Endothelial cell of umbilical vein (primary cell): ENCODE results near the gene NOL12. TPM values are rescaled to one million over a fixed set of nuclear protein-coding genes. Genes with fewer than 3 reads are reported as not detected.

Experiments used
- BruUV-seq: library from RNA; stranded (reverse); fragments of 400-500 nt; replicated peaks from 2 replicates; lab custom pipeline; 2021; lab: Mats Ljungman, UMichigan
- CTCF ChIA-PET: fragments of 300-600, 350-600 bp; sonication (Branson Sonifier 250); formaldehyde crosslinking; loops from one replicate; lab custom pipeline; 2021; ENCODE audit warnings: antibody characterized with exemption, inconsistent platforms; lab: Charles Lee
- POLR2A ChIA-PET: fragments of 300-600, 350-600 bp; sonication (Branson Sonifier 250); formaldehyde crosslinking; loops from one replicate; lab custom pipeline; 2021; ENCODE audit warnings: antibody characterized with exemption, inconsistent platforms; lab: Charles Lee
- DNase-seq: peaks from one replicate; pipeline ENCODE4 v3.0.0-alpha.2; 2011; ENCODE audit warnings: low read depth, low spot score
- FAIRE-seq: peaks from 2 replicates; lab custom pipeline; 2011; peaks lifted over from hg19 to GRCh38; lab: Jason Lieb, UNC
- H2AFZ ChIP-seq: 2 replicates; pipeline ENCODE4 v1.6.0; 2012; ENCODE audit warnings: low read depth, low read length, control low read depth, inconsistent platforms
- H3K27ac ChIP-seq: 2 replicates; pipeline ENCODE4 v1.5.1; 2011; ENCODE audit warnings: low read depth, mild to moderate bottlenecking, control low read depth, low read length, moderate library complexity; ENCODE audit not compliant: insufficient read depth
- H3K27me3 ChIP-seq, 2 experiments: 2 replicates each; pipeline versions ENCODE4 v1.6.0 to v1.6.1; 2011; ENCODE audit warnings: low read length in 2 of 2, mixed read lengths in 1 of 2; ENCODE audit not compliant: control insufficient read depth in 2 of 2, insufficient read depth in 2 of 2
- H3K36me3 ChIP-seq, 2 experiments: 2 replicates in 1 of 2; 3 replicates in 1 of 2; pipeline ENCODE4 v1.5.1; 2011; ENCODE audit warnings: low read length in 2 of 2, mild to moderate bottlenecking in 1 of 2, moderate library complexity in 1 of 2; ENCODE audit not compliant: control insufficient read depth in 2 of 2, insufficient read depth in 2 of 2; ENCODE audit errors: extremely low read depth in 1 of 2
- H3K4me1 ChIP-seq: 3 replicates; pipeline ENCODE4 v1.5.1; 2011; ENCODE audit warnings: mild to moderate bottlenecking, low read length; ENCODE audit not compliant: control insufficient read depth, insufficient read depth; ENCODE audit errors: extremely low read depth
- H3K4me2 ChIP-seq: 2 replicates; pipeline ENCODE4 v1.6.1; 2011; ENCODE audit warnings: low read length, control low read depth, mixed read lengths; ENCODE audit not compliant: insufficient read depth
- H3K4me3 ChIP-seq, 3 experiments: fragments of 200-600 bp in 1 of 3; sonication (generic), shearing (Covaris generic) in 1 of 3; replicated peaks in 1 of 3; 2 replicates each; pipeline ENCODE4 v1.5.1; 2011 to 2016; ENCODE audit warnings: control low read depth in 3 of 3, low read length in 3 of 3, mild to moderate bottlenecking in 2 of 3, inconsistent platforms in 1 of 3, low read depth in 1 of 3, moderate library complexity in 1 of 3; ENCODE audit not compliant: insufficient read depth in 1 of 3
- H3K79me2 ChIP-seq: 2 replicates; pipeline ENCODE4 v1.6.0; 2012; ENCODE audit warnings: low read length, inconsistent platforms; ENCODE audit not compliant: control insufficient read depth, insufficient read depth
- H3K9ac ChIP-seq: replicated peaks from 2 replicates; pipeline ENCODE3; 2011; ENCODE audit warnings: low read length, control low read depth; ENCODE audit not compliant: insufficient read depth; ENCODE audit errors: extremely low read depth
- H3K9me1 ChIP-seq: replicated peaks from 3 replicates; pipeline ENCODE4 v1.6.0; 2011; ENCODE audit warnings: mild to moderate bottlenecking, low read length; ENCODE audit not compliant: control insufficient read depth, insufficient read depth; ENCODE audit errors: extremely low read depth
- H3K9me3 ChIP-seq: replicated peaks from 2 replicates; pipeline ENCODE4 v1.5.1; 2012; ENCODE audit warnings: low read length, inconsistent platforms; ENCODE audit not compliant: control insufficient read depth, insufficient read depth
- H4K20me1 ChIP-seq: replicated peaks from 2 replicates; pipeline ENCODE3; 2011; ENCODE audit warnings: mild to moderate bottlenecking, low read length; ENCODE audit not compliant: control insufficient read depth, insufficient read depth; ENCODE audit errors: extremely low read depth
- EZH2 ChIP-seq: IDR thresholded peaks from 2 replicates; pipeline ENCODE4 v1.6.1; 2012; ENCODE audit warnings: borderline replicate concordance, low read depth, mild to moderate bottlenecking, moderate library complexity, low read length, inconsistent platforms; ENCODE audit not compliant: severe bottlenecking
- FOS ChIP-seq: IDR thresholded peaks from 2 replicates; pipeline ENCODE4 v1.6.1; 2011; ENCODE audit warnings: mild to moderate bottlenecking, low read length, moderate library complexity, borderline replicate concordance; ENCODE audit not compliant: insufficient read depth
- GATA2 ChIP-seq: IDR thresholded peaks from 2 replicates; pipeline ENCODE4 v1.7.0; 2011; ENCODE audit warnings: low read depth, mild to moderate bottlenecking, moderate library complexity, mixed read lengths, low read length; ENCODE audit not compliant: insufficient read length, insufficient read depth
- JUN ChIP-seq: IDR thresholded peaks from 2 replicates; pipeline ENCODE4 v1.6.1; 2011; ENCODE audit warnings: borderline replicate concordance, low read depth; ENCODE audit not compliant: insufficient read length, insufficient read depth
- MAX ChIP-seq: IDR thresholded peaks from 2 replicates; pipeline ENCODE4 v1.6.1; 2011; ENCODE audit not compliant: insufficient read depth, insufficient read length
- MYC ChIP-seq: IDR thresholded peaks from one replicate; pipeline ENCODE4 v1.6.1; 2011; ENCODE audit warnings: mild to moderate bottlenecking, low read depth, low read length
- POLR2A ChIP-seq: IDR thresholded peaks from 2 replicates; pipeline ENCODE4 v1.6.1; 2012; ENCODE audit warnings: low read depth, mild to moderate bottlenecking, control low read depth, low read length
- POLR2AphosphoS5 ChIP-seq: IDR thresholded peaks from 2 replicates; pipeline ENCODE4 v1.6.1; 2012; ENCODE audit warnings: low read depth, mild to moderate bottlenecking, control low read depth, low read length, moderate library complexity; ENCODE audit not compliant: insufficient read depth
- dilution Hi-C: fragments of 300-500 bp; cut with MboI; formaldehyde crosslinking; loops from one replicate; pipeline ENCODE4 v1.15.0; 2019; ENCODE audit warnings: low sequenced_read_pairs; ENCODE audit not compliant: extremely low pct_ligation_motif_present
- intact Hi-C: fragments of 100-400 bp; cut with micrococcal nuclease; formaldehyde crosslinking; loops from one replicate; pipeline ENCODE4 v1.10.0; 2022
- polyA plus RNA-seq, 4 experiments: library from polyadenylated mRNA; depleted of rRNA in 3 of 4; stranded (reverse) in 3 of 4; unstranded in 1 of 4; fragments of >200 nt; gene quantifications; 2 replicates each; pipeline versions ENCODE4 v1.2.1 to v1.2.3, GENCODE V29; 2011 to 2012; ENCODE audit warnings: missing spikeins in 1 of 4
- total RNA-seq: library from RNA; stranded (reverse); gene quantifications from 2 replicates; pipeline ENCODE4 v1.2.3, GENCODE V29; 2021
- TF ChIP-seq, protein P1 (sequence below), 2 donors: IDR thresholded peaks; 1 replicate in 1 of 2; 2 replicates in 1 of 2; pipeline ENCODE4 v1.5.1; 2011; ENCODE audit warnings: low read length in 2 of 2, mild to moderate bottlenecking in 2 of 2, moderate library complexity in 2 of 2, control low read depth in 1 of 2, inconsistent platforms in 1 of 2, low read depth in 1 of 2; ENCODE audit not compliant: insufficient read depth in 1 of 2; ENCODE audit errors: extremely low read depth in 1 of 2

Gene NOL12
- total and polyA plus RNA-seq, 2 donors (not counting 3 experiments of a cell fraction or from before 2014, with no cell fraction given) = 23.2 to 29.1 TPM

DNA sequence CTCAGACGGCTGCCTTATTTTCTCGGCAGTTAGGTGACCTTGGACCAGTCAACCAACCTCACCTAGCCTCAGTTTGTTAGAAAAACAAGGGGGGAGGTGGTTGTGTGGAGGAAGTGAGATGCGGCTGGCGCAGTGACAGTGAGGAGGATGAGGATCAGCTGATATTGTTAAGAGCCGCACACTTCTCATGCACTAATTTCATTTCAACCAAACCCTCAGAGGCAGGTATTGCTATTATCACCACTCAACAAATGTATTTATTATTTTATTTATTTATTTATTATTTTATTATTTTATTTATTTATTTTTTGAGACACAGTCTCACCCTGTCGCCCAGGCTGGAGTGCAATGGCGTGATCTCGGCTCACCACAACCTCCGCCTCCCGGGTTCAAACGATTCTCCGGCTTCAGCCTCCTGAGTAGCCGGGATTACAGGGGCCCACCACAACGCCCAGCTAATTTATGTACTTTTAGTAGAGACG is 8.6 kb upstream of the NOL12 start:
- no peak for TF ChIP-seq GATA2
- no peak for TF ChIP-seq MAX
- TF ChIP-seq MYC = no peak
- no peak for TF ChIP-seq POLR2A
- TF ChIP-seq, protein P1, sequence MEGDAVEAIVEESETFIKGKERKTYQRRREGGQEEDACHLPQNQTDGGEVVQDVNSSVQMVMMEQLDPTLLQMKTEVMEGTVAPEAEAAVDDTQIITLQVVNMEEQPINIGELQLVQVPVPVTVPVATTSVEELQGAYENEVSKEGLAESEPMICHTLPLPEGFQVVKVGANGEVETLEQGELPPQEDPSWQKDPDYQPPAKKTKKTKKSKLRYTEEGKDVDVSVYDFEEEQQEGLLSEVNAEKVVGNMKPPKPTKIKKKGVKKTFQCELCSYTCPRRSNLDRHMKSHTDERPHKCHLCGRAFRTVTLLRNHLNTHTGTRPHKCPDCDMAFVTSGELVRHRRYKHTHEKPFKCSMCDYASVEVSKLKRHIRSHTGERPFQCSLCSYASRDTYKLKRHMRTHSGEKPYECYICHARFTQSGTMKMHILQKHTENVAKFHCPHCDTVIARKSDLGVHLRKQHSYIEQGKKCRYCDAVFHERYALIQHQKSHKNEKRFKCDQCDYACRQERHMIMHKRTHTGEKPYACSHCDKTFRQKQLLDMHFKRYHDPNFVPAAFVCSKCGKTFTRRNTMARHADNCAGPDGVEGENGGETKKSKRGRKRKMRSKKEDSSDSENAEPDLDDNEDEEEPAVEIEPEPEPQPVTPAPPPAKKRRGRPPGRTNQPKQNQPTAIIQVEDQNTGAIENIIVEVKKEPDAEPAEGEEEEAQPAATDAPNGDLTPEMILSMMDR (IDR thresholded peaks at IDR 0.05; ENCODE audit: extremely low read depth in 1 of 2, insufficient read depth in 1 of 2, low read depth in 1 of 2, low read length in 2 of 2) = no peak
- no peak for TF ChIP-seq EZH2
- TF ChIP-seq FOS = no peak
- no peak for TF ChIP-seq JUN
- no peak for TF ChIP-seq POLR2AphosphoS5
- ChIA-PET CTCF (interaction anchor here (1.0 to 4.0 kb wide), 5 partner anchors 8 to 34 kb away, joined by 3 to 70 read pairs (median 14); partner anchors contain the start of genes NOL12 and PDXP), POLR2A (interaction anchor here (0.6 to 1.1 kb wide), 2 partner anchors 19 to 54 kb away, joined by 5 to 7 read pairs; no protein-coding TSS in a partner anchor)
- peaks cover 9% of the 10 kb centered on the region for H3K4me1 ChIP-seq
- peak overlapping the region; percentile 35 to 80 (median 63) for H3K4me3 ChIP-seq
- DNase-seq (no peak), FAIRE-seq (no peak)
- H3K9ac ChIP-seq = peak overlapping the region; percentile 58
- dilution Hi-C loops = no loop called here
- H3K27me3 ChIP-seq = no peaks in the 10 kb centered on the region
- H3K36me3 ChIP-seq = peaks cover 7 to 8% of the 10 kb centered on the region in 2 experiments
- peak overlapping the region; percentile 80 for H3K4me2 ChIP-seq
- H2AFZ ChIP-seq = no peak overlapping the region
- H3K9me3 ChIP-seq = no peaks in the 10 kb centered on the region
- no peaks in the 10 kb centered on the region for H3K9me1 ChIP-seq
- H3K27ac ChIP-seq = peak overlapping the region; percentile 58
- no peaks in the 10 kb centered on the region for H4K20me1 ChIP-seq
- intact Hi-C loops = loop anchor here (1.0 to 5.0 kb wide), 3 partner anchors 9 to 115 kb away; partner anchors contain the start of genes CDC42EP1 and NOL12
- BruUV-seq = no TSS peak
- peaks cover 28% of the 10 kb centered on the region for H3K79me2 ChIP-seq
